ENCODE results near the gene HOXC4.
"Not testable (repeated sequence)": the region's sequence is repeated elsewhere in the genome, so short reads cannot be mapped to it uniquely, and the experiment has no call there.

HOXC4 gene

DNA sequence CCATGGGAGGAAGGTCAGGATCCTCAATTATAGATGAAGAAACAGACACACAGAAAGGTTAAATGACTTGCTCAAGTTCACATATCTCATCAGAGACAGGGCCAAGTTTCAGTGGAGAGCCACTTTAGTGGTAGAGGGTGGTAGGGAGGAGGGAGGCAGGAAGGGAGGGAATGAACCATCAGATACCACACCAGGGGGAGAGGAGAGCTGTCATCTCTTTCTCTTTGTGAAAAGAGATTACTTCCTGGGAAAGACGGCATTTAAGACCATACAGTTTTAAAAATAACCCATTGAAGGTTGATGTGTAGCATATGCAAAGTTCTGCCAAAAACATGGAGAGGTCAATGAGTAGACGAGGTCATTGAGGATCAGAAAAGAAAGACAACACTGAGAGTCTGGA is 39.3 kb downstream of the HOXC4 start:
- DNase-seq (ENCODE audit: low spot score), result not testable (repeated sequence)

DNA sequence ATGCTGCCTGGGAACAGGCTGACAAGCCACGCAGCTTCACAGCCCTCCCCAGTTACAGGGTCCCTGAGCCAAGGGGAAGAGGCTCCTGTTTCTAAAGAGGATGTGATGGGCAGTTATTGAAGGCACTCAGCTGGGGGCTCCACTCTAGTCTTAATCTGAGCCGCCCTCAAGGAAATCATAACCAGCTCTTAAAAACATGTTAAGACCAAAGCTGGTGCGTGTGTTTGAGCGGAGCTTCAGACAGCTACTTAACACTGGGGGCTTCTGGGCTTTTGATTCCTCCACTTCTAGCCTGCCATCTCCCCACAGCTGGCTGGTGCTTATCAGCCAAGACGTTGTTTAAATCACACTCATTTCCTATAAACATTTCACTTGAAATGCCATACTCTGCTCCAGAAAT is 42.3 kb downstream of the HOXC4 start:
- DNase-seq (ENCODE audit: low spot score), result not testable (repeated sequence)

DNA sequence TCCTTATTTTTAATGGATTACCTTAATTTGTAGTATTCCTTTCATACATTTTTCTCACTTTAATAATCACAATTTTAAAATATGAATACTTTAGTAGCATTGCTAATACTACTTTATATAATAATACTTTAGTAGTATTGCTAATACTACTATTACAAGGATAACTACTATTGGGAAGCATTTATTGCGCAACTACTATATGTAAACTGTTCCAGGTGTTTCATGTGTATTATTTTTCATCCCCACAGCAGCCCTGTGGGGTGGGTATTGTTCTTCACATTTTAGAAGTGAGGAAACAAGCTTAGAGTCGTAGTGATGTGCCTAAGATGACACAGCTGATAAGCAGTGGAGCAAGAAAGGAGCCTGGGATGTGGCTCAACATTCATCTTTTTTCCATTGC is 45.0 kb downstream of the HOXC4 start:
- not testable (repeated sequence) for DNase-seq (ENCODE audit: low spot score)

DNA sequence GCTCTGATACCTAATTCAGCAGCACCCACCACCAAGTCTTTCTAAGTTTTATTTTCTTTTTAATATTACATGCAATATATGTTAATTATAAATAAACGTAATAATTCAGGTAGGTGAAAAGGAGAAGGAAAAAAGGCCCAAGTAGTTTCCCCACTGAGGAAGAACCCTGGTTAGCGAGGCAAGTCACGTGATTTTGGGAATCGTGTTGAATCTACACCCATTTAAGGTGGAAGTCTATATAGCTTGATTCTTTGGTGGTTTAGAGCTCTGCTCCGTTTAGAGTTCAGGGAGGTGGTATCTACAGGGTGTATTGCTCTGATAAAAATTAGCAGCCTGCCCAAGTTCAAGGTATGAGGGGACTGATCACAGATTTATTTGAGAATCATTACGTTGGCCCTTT is 47.0 kb downstream of the HOXC4 start:
- not testable (repeated sequence) for DNase-seq (ENCODE audit: low spot score)

DNA sequence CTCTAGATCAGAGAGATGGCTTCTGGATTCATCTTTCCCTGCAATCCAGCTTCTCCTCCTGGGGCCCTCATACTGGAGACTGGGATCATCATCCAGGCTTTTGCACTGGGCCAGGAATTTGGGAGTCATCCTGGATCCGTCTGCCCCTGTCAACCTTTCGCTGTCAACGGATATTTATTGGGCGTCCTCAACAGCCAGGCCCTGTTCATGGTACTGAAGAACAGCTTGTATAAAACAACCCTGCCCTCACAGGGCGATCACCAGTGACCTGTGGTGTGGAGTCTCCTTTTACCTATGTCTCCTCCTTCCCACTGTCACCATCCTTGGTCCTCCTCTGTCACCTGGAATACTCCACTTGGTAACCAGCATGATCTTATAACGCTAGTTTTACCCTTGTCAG is 48.6 kb downstream of the HOXC4 start:
- not testable (repeated sequence) for DNase-seq (ENCODE audit: low spot score)

DNA sequence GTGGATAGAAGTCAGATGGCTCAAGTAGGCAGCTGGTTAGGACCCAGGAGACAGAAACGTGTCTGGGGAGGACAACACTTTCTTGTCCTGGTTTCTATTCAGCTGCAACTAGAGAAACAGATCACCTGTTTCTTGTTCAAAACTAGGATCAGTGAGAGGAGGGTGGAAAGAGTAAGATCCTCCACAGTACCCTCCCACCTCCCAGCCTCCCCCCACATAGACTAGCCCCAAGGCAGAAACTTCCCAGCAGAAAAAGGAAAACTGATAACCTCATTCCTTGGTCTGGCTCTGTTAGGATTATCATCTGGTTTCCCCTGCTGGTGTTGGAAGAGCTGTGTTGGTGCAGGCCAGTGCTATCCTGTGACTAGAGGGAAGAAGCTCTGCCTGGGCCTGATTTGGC is 50.2 kb downstream of the HOXC4 start:
- not testable (repeated sequence) for DNase-seq (ENCODE audit: low spot score)

All from putamen (tissue), 1 donor.